Esophagus squamous epithelium (tissue), 4 donors: ENCODE measurements around the gene LRRC34.

Source experiments
- POLR2A ChIP-seq, 4 donors: fragments of 450-650 bp; IDR thresholded peaks; one replicate each; pipeline ENCODE4 v1.6.1; 2017; ENCODE audit warnings: antibody characterized with exemption in 4 of 4, mild to moderate bottlenecking in 4 of 4, moderate library complexity in 3 of 4
- TF ChIP-seq, protein P1 (sequence below), 6 experiments: fragments of 450-650 bp in 4 of 6; fragments of 200-600 bp in 2 of 6; sonication (generic) in 2 of 6; IDR thresholded peaks; one replicate each; pipeline ENCODE4 v1.5.1; 2016 to 2019; ENCODE audit warnings: antibody characterized with exemption in 6 of 6, mild to moderate bottlenecking in 4 of 6, moderate library complexity in 4 of 6

DNA sequence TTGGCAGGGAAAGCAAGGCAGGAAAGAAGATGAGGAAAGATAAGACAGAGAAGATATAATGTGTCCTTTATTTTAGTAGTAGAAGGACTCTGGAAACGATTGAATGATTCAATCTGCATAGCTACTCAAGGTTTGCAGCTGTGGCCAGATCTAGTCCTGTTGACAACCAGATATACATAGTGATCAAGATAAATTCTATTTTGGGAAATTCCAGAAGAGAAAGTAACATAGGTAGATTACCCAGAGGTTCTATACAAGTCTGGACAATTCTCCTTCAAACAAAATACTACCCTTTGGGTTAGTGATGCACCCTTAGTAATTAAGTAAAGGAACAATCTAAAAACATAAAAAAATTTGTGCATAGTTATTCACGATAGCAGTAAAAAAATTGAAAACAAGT is 57.2 kb downstream of the LRRC34 start:
- TF ChIP-seq, protein P1, sequence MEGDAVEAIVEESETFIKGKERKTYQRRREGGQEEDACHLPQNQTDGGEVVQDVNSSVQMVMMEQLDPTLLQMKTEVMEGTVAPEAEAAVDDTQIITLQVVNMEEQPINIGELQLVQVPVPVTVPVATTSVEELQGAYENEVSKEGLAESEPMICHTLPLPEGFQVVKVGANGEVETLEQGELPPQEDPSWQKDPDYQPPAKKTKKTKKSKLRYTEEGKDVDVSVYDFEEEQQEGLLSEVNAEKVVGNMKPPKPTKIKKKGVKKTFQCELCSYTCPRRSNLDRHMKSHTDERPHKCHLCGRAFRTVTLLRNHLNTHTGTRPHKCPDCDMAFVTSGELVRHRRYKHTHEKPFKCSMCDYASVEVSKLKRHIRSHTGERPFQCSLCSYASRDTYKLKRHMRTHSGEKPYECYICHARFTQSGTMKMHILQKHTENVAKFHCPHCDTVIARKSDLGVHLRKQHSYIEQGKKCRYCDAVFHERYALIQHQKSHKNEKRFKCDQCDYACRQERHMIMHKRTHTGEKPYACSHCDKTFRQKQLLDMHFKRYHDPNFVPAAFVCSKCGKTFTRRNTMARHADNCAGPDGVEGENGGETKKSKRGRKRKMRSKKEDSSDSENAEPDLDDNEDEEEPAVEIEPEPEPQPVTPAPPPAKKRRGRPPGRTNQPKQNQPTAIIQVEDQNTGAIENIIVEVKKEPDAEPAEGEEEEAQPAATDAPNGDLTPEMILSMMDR (IDR thresholded peaks at IDR 0.05), result no peak
- no peak for TF ChIP-seq POLR2A (IDR thresholded peaks at IDR 0.05)
